ENCODE results near the gene DPPA2.

Gene DPPA2

GRCh38 chr3:109325109-109325508, 8.8 kb upstream of the DPPA2 start:
- DNase-seq (ENCODE audit: low read depth) = no peak

DNA sequence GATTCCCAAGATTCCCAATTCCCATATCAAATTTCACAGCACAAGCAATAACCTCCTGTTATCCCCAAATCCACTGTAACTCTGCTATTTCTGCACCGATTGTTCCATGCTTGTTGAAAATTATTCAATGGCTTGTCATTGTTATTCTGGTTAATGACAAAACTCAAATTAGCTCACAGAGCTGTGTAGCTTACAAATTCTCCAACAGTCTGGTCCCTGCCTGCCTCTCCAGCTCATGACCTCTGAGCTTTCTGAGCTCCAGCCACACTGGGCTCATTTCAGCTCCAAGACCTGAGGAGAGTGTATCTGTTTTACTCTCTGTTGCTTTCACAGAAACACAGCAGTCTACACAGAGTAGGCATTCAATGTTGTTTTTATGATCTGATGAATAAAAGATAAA, 3.3 kb downstream of the DPPA2 start:
- DNase-seq (ENCODE audit: low read depth) = no peak

DNA sequence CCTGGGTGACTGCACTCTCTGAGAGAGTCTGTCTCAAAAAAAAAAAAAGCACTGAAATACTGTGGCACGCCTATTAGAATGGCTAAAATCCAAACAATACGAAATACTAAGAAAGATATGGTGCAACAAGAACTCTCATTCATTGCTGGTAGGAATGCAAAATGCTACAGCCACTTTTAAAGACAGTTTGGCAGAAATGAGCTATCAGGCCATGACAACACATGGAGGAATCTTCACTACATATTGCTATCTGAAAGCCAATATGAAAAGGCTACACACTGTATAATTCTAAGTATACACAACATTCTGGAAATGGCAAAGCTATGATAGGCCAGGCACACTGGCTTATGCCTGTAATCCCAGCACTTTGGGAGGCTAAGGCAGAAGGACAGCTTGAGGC, 18.8 kb downstream of the DPPA2 start:
- DNase-seq (ENCODE audit: low read depth) = no peak

GRCh38 chr3:109284071-109284470, 32.2 kb downstream of the DPPA2 start:
- no peak for DNase-seq (ENCODE audit: low read depth)

DNA sequence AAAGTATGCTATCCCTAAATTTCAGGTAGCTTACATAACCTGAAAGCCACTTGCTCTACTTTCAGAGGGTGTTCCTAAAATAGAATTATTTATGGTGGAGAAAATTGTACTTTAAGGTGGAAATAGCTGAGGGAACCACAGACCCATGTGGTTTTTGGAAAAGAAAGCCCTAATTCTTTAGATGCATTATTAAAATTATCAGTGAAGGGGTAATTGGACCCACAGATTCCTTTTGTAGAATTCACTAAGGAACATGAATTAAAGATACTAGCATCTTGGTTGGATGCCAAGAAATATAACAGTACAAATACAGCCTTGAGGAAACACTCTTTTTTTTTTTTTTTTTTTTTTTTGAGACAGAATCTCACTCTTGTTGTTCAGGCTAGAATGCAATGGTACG, 37.8 kb downstream of the DPPA2 start:
- no peak for DNase-seq (ENCODE audit: low read depth)

- no peak for DNase-seq (ENCODE audit: low read depth)
Measured at GRCh38 chr3:109278141-109278540, 38.2 kb downstream of the DPPA2 start.

- DNase-seq (ENCODE audit: low read depth) = no peak
Measured at GRCh38 chr3:109275702-109276293, 40.5 kb downstream of the DPPA2 start.

DNA sequence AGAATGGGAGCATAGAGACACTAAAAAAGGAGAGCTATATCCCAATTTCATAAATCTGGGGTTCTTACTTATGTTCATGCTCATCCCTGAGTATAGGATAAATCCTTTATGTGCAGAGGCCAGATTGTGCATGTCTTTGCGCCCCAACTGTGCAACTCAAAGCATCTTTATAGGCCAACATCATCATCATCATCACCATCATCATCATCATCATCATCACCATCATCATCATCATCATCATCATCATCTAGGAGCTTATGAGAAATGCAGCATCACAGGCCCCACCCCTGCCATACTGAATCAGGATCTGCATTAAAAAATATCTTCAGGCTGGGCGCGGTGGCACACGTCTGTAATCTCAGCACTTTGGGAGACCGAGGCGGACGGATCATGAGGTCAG, 45.5 kb downstream of the DPPA2 start:
- no peak for DNase-seq (ENCODE audit: low read depth)

DNA sequence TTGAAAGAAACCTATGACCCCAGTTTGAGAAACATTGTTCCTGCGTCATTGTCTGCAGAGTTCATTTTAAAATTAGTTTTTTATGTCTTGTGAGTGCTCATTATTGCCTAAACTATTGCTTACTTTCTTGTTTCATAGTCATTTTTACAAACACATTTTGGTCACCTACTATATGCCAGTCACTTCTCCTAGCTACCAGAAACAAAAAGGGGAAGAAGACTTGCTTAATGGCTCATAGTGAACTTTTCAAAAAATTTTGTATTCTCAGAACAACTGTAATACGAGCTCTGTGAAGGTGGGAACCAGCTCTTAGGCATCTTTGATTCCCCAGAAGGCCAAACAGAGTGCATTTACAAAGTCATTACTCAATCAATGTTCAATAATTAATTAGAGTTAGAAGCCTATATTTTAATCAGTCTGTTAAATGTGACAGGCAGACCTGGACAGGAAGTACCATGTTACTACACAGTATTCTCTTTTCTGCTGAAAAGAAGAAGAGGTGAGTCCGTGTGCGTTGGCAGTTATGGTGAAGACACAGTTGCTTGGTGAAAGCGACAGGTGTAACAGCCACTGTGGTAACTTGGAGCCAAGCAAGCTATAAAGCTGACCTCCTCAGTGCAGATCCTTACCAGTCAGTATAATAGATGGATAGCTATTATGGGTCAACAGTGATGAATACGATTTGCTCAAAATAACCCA, 46.6 kb downstream of the DPPA2 start:
- no peak for DNase-seq (ENCODE audit: low read depth)

DNA sequence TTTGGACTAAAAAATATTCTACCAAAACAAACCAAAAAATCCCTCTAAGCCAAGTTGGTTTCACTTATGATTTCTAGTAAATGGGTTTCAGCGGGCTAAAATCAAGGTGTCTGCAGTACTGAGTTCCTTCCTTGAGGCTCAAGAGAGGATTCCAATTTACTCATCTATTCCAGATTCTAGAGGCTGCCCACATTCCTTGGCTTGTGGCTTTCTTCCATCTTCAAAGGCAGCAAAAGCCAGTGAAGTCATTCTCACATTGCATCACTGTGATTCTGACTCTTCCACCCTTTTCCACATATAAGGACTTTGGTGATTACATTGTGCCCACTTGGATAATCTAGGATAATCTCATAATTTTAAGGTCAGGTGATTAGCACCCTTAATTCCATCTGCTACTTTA, 48.1 kb downstream of the DPPA2 start:
- DNase-seq (ENCODE audit: low read depth) = no peak

DNA sequence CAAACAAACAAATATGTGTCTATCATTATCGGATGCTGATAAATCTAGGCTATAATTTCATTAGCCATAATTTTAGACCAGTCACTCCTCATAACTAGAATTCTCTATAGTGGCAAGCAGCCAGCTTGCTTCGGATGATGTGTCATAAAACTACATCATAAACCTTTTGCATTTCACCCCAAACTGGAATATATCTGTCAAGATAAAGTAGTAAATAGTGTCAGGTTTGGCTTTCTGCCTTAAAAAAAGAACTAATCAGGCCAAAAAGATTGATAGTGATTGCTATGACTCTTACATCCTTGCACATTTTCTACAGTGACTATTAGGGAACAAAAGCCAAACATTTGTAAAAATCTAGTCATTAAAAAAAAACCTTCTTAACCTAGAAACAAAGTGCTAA, 51.0 kb downstream of the DPPA2 start:
- no peak for DNase-seq (ENCODE audit: low read depth)

GRCh38 chr3:109257269-109257668, 59.0 kb downstream of the DPPA2 start:
- DNase-seq (ENCODE audit: low read depth) = no peak

GRCh38 chr3:109254770-109255169, 61.5 kb downstream of the DPPA2 start:
- no peak for DNase-seq (ENCODE audit: low read depth)

- DNase-seq (ENCODE audit: low read depth) = no peak
Measured at GRCh38 chr3:109252641-109253040, 63.7 kb downstream of the DPPA2 start.
